ENCODE data around the gene BEND7. TPM values are rescaled to one million over a fixed set of nuclear protein-coding genes. Genes with fewer than 3 reads are reported as not detected.

The BEND7 gene
- total and polyA plus RNA-seq, 2 of the 8 experiments (the other 6 are each of a cell fraction or from before 2014, with no cell fraction given) = 1.9 to 8.2 TPM

DNA sequence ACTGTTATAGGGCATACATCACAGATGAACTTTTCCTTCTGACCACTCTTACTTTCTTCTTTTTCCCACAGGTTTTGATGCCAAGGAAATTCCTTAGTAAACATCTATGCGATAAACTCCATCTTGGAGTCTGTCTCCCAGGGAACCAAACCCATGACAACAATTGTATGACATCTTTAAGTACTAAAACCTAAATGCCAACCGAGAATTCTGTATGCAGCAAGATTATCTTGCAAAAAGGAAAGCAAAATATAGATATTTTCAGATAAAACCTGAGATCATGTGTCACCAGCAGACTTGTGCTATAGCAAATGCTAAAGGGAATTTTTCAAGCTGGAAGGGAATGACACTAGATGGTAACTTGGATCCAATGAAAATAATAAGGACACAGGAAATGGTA is 22.0 kb upstream of the BEND7 start:
- FAIRE-seq = no peak
- H2BK120ac ChIP-seq (replicated peaks; ENCODE audit: low read depth, low read length) = no peak overlapping the region
- POLR2A ChIA-PET (ENCODE audit: partially characterized antibody) = interaction anchor here (0.5 kb wide), 1 partner anchor 40 kb away, joined by 4 read pairs; no protein-coding TSS in a partner anchor
- TF ChIP-seq NRF1 (IDR thresholded peaks at IDR 0.05; ENCODE audit: low read depth, low read length) = no peak

More for the DNA sequence above, 22.0 kb upstream of the BEND7 start:
- Histone ChIP-seq H2AFZ (ENCODE audit: low read length) (no peak overlapping the region), H3K23ac (ENCODE audit: insufficient read length) (no peak overlapping the region), H3K79me2 (ENCODE audit: control insufficient read depth in 1 of 2, insufficient read depth in 2 of 2, low read length in 2 of 2) (no peaks in the 10 kb centered on the region), H3K9ac (replicated peaks in 1 of 4; ENCODE audit: extremely low read depth in 1 of 4, low read depth in 3 of 4, low read length in 3 of 4) (no peak overlapping the region), H2BK12ac (ENCODE audit: low read depth, low read length) (no peak overlapping the region), H3K36me3 (ENCODE audit: control insufficient read depth in 2 of 4, insufficient read depth in 4 of 4, low read length in 3 of 4) (no peaks in the 10 kb centered on the region), H3K27me3 (replicated peaks in 1 of 4; ENCODE audit: control insufficient read depth in 3 of 4, extremely low read depth in 1 of 4, insufficient read depth in 3 of 4, low read length in 3 of 4) (no peaks in the 10 kb centered on the region), H3K4me3 (ENCODE audit: extremely low read depth in 1 of 4, insufficient read depth in 2 of 4, low read depth in 3 of 4, low read length in 4 of 4) (no peak overlapping the region), H4K5ac (ENCODE audit: insufficient read length, low read depth, low read length) (no peak overlapping the region), H3K23me2 (ENCODE audit: low read depth, low read length) (no peaks in the 10 kb centered on the region; the same call in 1 of the 2 replicates), H4K91ac (replicated peaks; ENCODE audit: insufficient read length, low read length) (no peak overlapping the region), H4K8ac (ENCODE audit: extremely low read depth, insufficient read depth, low read length) (no peak overlapping the region), H4K20me1 (replicated peaks in 1 of 2; ENCODE audit: control insufficient read depth in 1 of 2, insufficient read depth in 2 of 2, low read length in 2 of 2) (no peaks in the 10 kb centered on the region), H2BK20ac (ENCODE audit: low read length) (no peak overlapping the region), H3K4me2 (ENCODE audit: insufficient read depth in 1 of 2, low read depth in 2 of 2, low read length in 2 of 2) (no peak overlapping the region), H3K56ac (replicated peaks; ENCODE audit: insufficient read length, low read depth, low read length) (no peak overlapping the region), H2BK15ac (ENCODE audit: low read length) (no peak overlapping the region), H3K9me3 (ENCODE audit: insufficient read depth in 2 of 2, low read depth in 1 of 2, low read length in 1 of 2) (peaks cover 0 to 4% of the 10 kb centered on the region in 2 experiments; a peak in 1 of 4 replicates), H3K79me1 (ENCODE audit: low read depth, low read length) (no peaks in the 10 kb centered on the region), H3K4me1 (replicated peaks in 1 of 4; ENCODE audit: control insufficient read depth in 3 of 4, insufficient read depth in 4 of 4, low read length in 3 of 4) (no peaks in the 10 kb centered on the region), H3K27ac (ENCODE audit: low read depth, low read length) (no peak overlapping the region), H2AK5ac (ENCODE audit: low read depth, low read length) (no peak overlapping the region), H3K18ac (ENCODE audit: extremely low read depth, low read length) (no peak overlapping the region), H3K4ac (replicated peaks; ENCODE audit: insufficient read length, low read depth, low read length) (no peak overlapping the region), H3K14ac (ENCODE audit: insufficient read length) (no peak overlapping the region), H2BK5ac (ENCODE audit: low read depth, low read length) (no peak overlapping the region)
- CTCF ChIA-PET (ENCODE audit: partially characterized antibody) = no interaction called here
- 94% methylated on average over 2 of the region's 2 CpGs; no CpG with 5 or more reads in 1 of the 2 experiments for WGBS, 2 experiments (ENCODE audit: extremely low coverage in 1 of 2, insufficient coverage in 1 of 2, insufficient read length in 1 of 2, insufficient replicate concordance in 2 of 2, low coverage in 1 of 2, low lambda C conversion rate in 2 of 2, missing lambda C conversion rate in 1 of 2)
- DNase-seq (ENCODE audit: low read depth in 1 of 2, low spot score in 2 of 2) = no peak
